GM23338 (cell line): ENCODE data around the gene DNAJA3. TPM values are rescaled to one million over a fixed set of nuclear protein-coding genes. Genes with fewer than 3 reads are reported as not detected.
A peak's percentile ranks its signal among the peaks of the same experiment; 100 is the strongest.

Experiments
- ATAC-seq: fragments of 200-7000 bp; cut with Tn5 transposase; 3 replicates; pipeline ENCODE4 v1.9.1; 2020
- DNase-seq: peaks from one replicate; pipeline ENCODE4 v3.0.0-alpha.2; 2015; ENCODE audit warnings: low spot score
- H2AFZ ChIP-seq: fragments of 200-600 bp; sonication (generic); 2 replicates; pipeline ENCODE4 v1.8.0; 2016; ENCODE audit warnings: antibody characterized with exemption, mild to moderate bottlenecking, moderate library complexity
- H3F3A ChIP-seq: fragments of 200-600 bp; sonication (generic); replicated peaks from 2 replicates; pipeline ENCODE4 v1.8.0; 2017; ENCODE audit warnings: antibody characterized with exemption, mixed run types, low read depth
- H3K27ac ChIP-seq: fragments of 200-600 bp; sonication (generic); 2 replicates; pipeline ENCODE4 v1.6.1; 2016; ENCODE audit warnings: low read depth
- H3K27me3 ChIP-seq: fragments of 200-600 bp; sonication (generic); 2 replicates; pipeline ENCODE4 v1.8.0; 2016; ENCODE audit warnings: mild to moderate bottlenecking, mixed run types, moderate library complexity; ENCODE audit not compliant: insufficient read depth
- H3K36me3 ChIP-seq: fragments of 200-600 bp; sonication (generic); 2 replicates; pipeline ENCODE4 v1.8.0; 2016; ENCODE audit warnings: mild to moderate bottlenecking; ENCODE audit not compliant: insufficient read depth
- H3K4me1 ChIP-seq: fragments of 200-600 bp; sonication (generic); 2 replicates; pipeline ENCODE4 v1.8.0; 2016; ENCODE audit warnings: mild to moderate bottlenecking, moderate library complexity; ENCODE audit not compliant: insufficient read depth
- H3K4me2 ChIP-seq: fragments of 200-600 bp; sonication (generic); 2 replicates; pipeline ENCODE4 v1.7.1; 2017; ENCODE audit warnings: mixed run types
- H3K4me3 ChIP-seq: fragments of 200-600 bp; sonication (generic); 2 replicates; pipeline ENCODE4 v1.6.1; 2016; ENCODE audit warnings: mixed run types
- H3K79me2 ChIP-seq: fragments of 200-600 bp; sonication (generic); replicated peaks from 2 replicates; pipeline ENCODE4 v1.8.0; 2017; ENCODE audit warnings: mild to moderate bottlenecking; ENCODE audit not compliant: insufficient read depth
- H3K9me2 ChIP-seq: fragments of 200-600 bp; sonication (generic); 2 replicates; pipeline ENCODE4 v1.8.0; 2017; ENCODE audit not compliant: insufficient read depth
- H4K20me1 ChIP-seq: fragments of 200-600 bp; sonication (generic); replicated peaks from 2 replicates; pipeline ENCODE4 v1.8.0; 2017; ENCODE audit warnings: mild to moderate bottlenecking; ENCODE audit not compliant: insufficient read depth
- H3K27ac Mint-ChIP-seq: 2 replicates; pipeline ENCODE4 v1.8.0; 2020; ENCODE audit warnings: inconsistent platforms, mild to moderate bottlenecking, moderate library complexity, mixed read lengths
- H3K27me3 Mint-ChIP-seq: 3 replicates; pipeline ENCODE4 v1.8.0; 2022; ENCODE audit warnings: low read depth, mild to moderate bottlenecking, moderate library complexity, mixed read lengths, inconsistent platforms; ENCODE audit not compliant: insufficient read depth, poor library complexity
- H3K36me3 Mint-ChIP-seq: 3 replicates; pipeline ENCODE4 v1.8.0; 2021; ENCODE audit warnings: low read depth, mild to moderate bottlenecking, inconsistent platforms, moderate library complexity, mixed read lengths
- H3K4me1 Mint-ChIP-seq: 3 replicates; pipeline ENCODE4 v1.8.0; 2020; ENCODE audit warnings: mild to moderate bottlenecking, inconsistent platforms, mixed read lengths
- H3K4me3 Mint-ChIP-seq: 3 replicates; pipeline ENCODE4 v1.8.0; 2021; ENCODE audit warnings: moderate library complexity, mild to moderate bottlenecking, inconsistent platforms, mixed read lengths
- H3K9me3 Mint-ChIP-seq: 3 replicates; pipeline ENCODE4 v1.8.0; 2020; ENCODE audit warnings: moderate library complexity, mild to moderate bottlenecking, inconsistent platforms, mixed read lengths
- CREB1 ChIP-seq: fragments of 250-450 bp; sonication (Bioruptor Pico); IDR thresholded peaks from 2 replicates; pipeline ENCODE4 v1.5.0; 2020; ENCODE audit warnings: low read depth, mild to moderate bottlenecking, moderate library complexity
- CTCF ChIP-seq, 2 experiments: fragments of 200-600 bp in 1 of 2; sonication (generic) in 1 of 2; conservative IDR thresholded peaks; 2 replicates each; pipeline versions ENCODE4 v1.5.1 to v1.6.1; 2016 to 2017; ENCODE audit warnings: antibody characterized with exemption in 2 of 2, low read depth in 2 of 2, mild to moderate bottlenecking in 2 of 2, moderate library complexity in 1 of 2
- EZH2 ChIP-seq: fragments of 200-600 bp; sonication (generic); IDR thresholded peaks from one replicate; pipeline ENCODE4 v1.8.0; 2017; ENCODE audit warnings: antibody characterized with exemption, mild to moderate bottlenecking, low read depth; ENCODE audit not compliant: unreplicated experiment
- EZH2phosphoT487 ChIP-seq: fragments of 200-600 bp; sonication (generic); IDR thresholded peaks from one replicate; pipeline ENCODE4 v1.8.1; 2018; ENCODE audit warnings: antibody characterized with exemption; ENCODE audit not compliant: unreplicated experiment
- JUNB ChIP-seq: IDR thresholded peaks from one replicate; pipeline ENCODE4 v1.6.1; 2016; ENCODE audit warnings: antibody characterized with exemption; ENCODE audit not compliant: unreplicated experiment
- NANOG ChIP-seq: IDR thresholded peaks from 2 replicates; pipeline ENCODE4 v1.6.1; 2016; ENCODE audit warnings: antibody characterized with exemption, borderline replicate concordance
- POLR2AphosphoS5 ChIP-seq: IDR thresholded peaks from 2 replicates; pipeline ENCODE4 v1.6.1; 2016; ENCODE audit warnings: antibody characterized with exemption, low read depth
- REST ChIP-seq: IDR thresholded peaks from one replicate; pipeline ENCODE4 v1.6.1; 2018; ENCODE audit warnings: antibody characterized with exemption; ENCODE audit not compliant: unreplicated experiment
- STAT1 ChIP-seq: IDR thresholded peaks from one replicate; pipeline ENCODE4 v1.6.1; 2016; ENCODE audit warnings: antibody characterized with exemption; ENCODE audit not compliant: unreplicated experiment
- ZNF114 ChIP-seq: fragments of 250-450 bp; sonication (Bioruptor Pico); IDR thresholded peaks from 2 replicates; pipeline ENCODE4 v1.5.0; 2020; ENCODE audit warnings: mild to moderate bottlenecking, moderate library complexity
- ZNF331 ChIP-seq: fragments of 250-450 bp; sonication (Bioruptor Pico); IDR thresholded peaks from 2 replicates; pipeline ENCODE4 v1.5.0; 2020; ENCODE audit warnings: low read depth, mild to moderate bottlenecking, moderate library complexity
- polyA plus RNA-seq: library from polyadenylated mRNA; unstranded; fragments of >200 nt; fragmentation: Nextera tagmentation; extraction: Ambion mirVana; gene quantifications from 2 replicates; pipeline ENCODE4 v1.2.1, GENCODE V29; 2016
- total RNA-seq: library from RNA; depleted of rRNA; stranded (reverse); fragments of >200 nt; shearing (Covaris generic); gene quantifications from 2 replicates; pipeline ENCODE4 v1.2.3, GENCODE V29; 2014
- TF ChIP-seq, protein P1 (sequence below): fragments of 250-450 bp; sonication (Bioruptor Pico); IDR thresholded peaks from 2 replicates; pipeline ENCODE4 v1.5.0; 2020; ENCODE audit warnings: mild to moderate bottlenecking, moderate library complexity
- TF ChIP-seq, protein P2 (sequence below): IDR thresholded peaks from 2 replicates; pipeline ENCODE4 v1.6.1; 2016; ENCODE audit warnings: antibody characterized with exemption

Gene DNAJA3
- total and polyA plus RNA-seq, 2 experiments from 2014 or later, result 56.3 to 75.5 TPM

- H3K9me2 ChIP-seq, result no peaks in the 10 kb centered on the region
- H3K4me3 Mint-ChIP-seq, result no peak overlapping the region
- no peaks in the 10 kb centered on the region for H3F3A ChIP-seq
- TF ChIP-seq CREB1 (CRISPR knock-in tag) (no peak), POLR2AphosphoS5 (no peak), EZH2phosphoT487 (no peak), EZH2 (no peak), JUNB (no peak), ZNF114 (CRISPR knock-in tag) (no peak), NANOG (no peak), ZNF331 (CRISPR knock-in tag) (no peak), STAT1 (no peak), REST (no peak), CTCF (conservative IDR thresholded peaks at IDR 0.05; ENCODE audit: low read depth in 2 of 2) (no peak)
- TF ChIP-seq, protein P1, sequence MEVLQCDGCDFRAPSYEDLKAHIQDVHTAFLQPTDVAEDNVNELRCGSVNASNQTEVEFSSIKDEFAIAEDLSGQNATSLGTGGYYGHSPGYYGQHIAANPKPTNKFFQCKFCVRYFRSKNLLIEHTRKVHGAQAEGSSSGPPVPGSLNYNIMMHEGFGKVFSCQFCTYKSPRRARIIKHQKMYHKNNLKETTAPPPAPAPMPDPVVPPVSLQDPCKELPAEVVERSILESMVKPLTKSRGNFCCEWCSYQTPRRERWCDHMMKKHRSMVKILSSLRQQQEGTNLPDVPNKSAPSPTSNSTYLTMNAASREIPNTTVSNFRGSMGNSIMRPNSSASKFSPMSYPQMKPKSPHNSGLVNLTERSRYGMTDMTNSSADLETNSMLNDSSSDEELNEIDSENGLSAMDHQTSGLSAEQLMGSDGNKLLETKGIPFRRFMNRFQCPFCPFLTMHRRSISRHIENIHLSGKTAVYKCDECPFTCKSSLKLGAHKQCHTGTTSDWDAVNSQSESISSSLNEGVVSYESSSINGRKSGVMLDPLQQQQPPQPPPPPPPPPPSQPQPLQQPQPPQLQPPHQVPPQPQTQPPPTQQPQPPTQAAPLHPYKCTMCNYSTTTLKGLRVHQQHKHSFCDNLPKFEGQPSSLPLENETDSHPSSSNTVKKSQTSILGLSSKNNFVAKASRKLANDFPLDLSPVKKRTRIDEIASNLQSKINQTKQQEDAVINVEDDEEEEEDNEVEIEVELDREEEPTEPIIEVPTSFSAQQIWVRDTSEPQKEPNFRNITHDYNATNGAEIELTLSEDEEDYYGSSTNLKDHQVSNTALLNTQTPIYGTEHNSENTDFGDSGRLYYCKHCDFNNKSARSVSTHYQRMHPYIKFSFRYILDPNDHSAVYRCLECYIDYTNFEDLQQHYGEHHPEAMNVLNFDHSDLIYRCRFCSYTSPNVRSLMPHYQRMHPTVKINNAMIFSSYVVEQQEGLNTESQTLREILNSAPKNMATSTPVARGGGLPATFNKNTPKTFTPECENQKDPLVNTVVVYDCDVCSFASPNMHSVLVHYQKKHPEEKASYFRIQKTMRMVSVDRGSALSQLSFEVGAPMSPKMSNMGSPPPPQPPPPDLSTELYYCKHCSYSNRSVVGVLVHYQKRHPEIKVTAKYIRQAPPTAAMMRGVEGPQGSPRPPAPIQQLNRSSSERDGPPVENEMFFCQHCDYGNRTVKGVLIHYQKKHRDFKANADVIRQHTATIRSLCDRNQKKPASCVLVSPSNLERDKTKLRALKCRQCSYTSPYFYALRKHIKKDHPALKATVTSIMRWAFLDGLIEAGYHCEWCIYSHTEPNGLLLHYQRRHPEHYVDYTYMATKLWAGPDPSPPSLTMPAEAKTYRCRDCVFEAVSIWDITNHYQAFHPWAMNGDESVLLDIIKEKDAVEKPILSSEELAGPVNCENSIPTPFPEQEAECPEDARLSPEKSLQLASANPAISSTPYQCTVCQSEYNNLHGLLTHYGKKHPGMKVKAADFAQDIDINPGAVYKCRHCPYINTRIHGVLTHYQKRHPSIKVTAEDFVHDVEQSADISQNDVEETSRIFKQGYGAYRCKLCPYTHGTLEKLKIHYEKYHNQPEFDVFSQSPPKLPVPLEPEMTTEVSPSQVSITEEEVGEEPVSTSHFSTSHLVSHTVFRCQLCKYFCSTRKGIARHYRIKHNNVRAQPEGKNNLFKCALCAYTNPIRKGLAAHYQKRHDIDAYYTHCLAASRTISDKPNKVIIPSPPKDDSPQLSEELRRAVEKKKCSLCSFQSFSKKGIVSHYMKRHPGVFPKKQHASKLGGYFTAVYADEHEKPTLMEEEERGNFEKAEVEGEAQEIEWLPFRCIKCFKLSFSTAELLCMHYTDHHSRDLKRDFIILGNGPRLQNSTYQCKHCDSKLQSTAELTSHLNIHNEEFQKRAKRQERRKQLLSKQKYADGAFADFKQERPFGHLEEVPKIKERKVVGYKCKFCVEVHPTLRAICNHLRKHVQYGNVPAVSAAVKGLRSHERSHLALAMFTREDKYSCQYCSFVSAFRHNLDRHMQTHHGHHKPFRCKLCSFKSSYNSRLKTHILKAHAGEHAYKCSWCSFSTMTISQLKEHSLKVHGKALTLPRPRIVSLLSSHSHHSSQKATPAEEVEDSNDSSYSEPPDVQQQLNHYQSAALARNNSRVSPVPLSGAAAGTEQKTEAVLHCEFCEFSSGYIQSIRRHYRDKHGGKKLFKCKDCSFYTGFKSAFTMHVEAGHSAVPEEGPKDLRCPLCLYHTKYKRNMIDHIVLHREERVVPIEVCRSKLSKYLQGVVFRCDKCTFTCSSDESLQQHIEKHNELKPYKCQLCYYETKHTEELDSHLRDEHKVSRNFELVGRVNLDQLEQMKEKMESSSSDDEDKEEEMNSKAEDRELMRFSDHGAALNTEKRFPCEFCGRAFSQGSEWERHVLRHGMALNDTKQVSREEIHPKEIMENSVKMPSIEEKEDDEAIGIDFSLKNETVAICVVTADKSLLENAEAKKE (CRISPR knock-in tag), result no peak
- TF ChIP-seq, protein P2, sequence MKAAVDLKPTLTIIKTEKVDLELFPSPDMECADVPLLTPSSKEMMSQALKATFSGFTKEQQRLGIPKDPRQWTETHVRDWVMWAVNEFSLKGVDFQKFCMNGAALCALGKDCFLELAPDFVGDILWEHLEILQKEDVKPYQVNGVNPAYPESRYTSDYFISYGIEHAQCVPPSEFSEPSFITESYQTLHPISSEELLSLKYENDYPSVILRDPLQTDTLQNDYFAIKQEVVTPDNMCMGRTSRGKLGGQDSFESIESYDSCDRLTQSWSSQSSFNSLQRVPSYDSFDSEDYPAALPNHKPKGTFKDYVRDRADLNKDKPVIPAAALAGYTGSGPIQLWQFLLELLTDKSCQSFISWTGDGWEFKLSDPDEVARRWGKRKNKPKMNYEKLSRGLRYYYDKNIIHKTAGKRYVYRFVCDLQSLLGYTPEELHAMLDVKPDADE, result no peak
- H3K27ac ChIP-seq, result peak overlapping the region; percentile 55; the same call in 1 of the 2 replicates
- no peak overlapping the region for H3K4me2 ChIP-seq
- no peak overlapping the region for H3K4me3 ChIP-seq
- H3K4me1 Mint-ChIP-seq, result peaks cover 42% of the 10 kb centered on the region
- no peak overlapping the region for H2AFZ ChIP-seq
- H3K9me3 Mint-ChIP-seq, result no peaks in the 10 kb centered on the region
- peaks cover 23% of the 10 kb centered on the region for H3K4me1 ChIP-seq
- no peaks in the 10 kb centered on the region for H3K36me3 ChIP-seq
- peaks cover 4% of the 10 kb centered on the region; the same call in 1 of the 2 replicates for H3K79me2 ChIP-seq
- H3K27me3 ChIP-seq, result no peaks in the 10 kb centered on the region
- no peaks in the 10 kb centered on the region; the same call in 1 of the 2 replicates for H4K20me1 ChIP-seq
- H3K27me3 Mint-ChIP-seq, result peaks cover 10% of the 10 kb centered on the region
- DNase-seq (no peak), ATAC-seq (no peak)
- H3K36me3 Mint-ChIP-seq, result peaks cover 3% of the 10 kb centered on the region; the same call in 2 of the 3 replicates
- peak overlapping the region; percentile 80 for H3K27ac Mint-ChIP-seq
Measured at GRCh38 chr16:4380119-4381063, 45.3 kb upstream of the DNAJA3 start.
